ENCODE results near the gene TAS2R60. TPM values are rescaled to one million over a fixed set of nuclear protein-coding genes. Genes with fewer than 3 reads are reported as not detected.

Gene TAS2R60
- total RNA-seq, 6 experiments from 2014 or later: not detected

DNA sequence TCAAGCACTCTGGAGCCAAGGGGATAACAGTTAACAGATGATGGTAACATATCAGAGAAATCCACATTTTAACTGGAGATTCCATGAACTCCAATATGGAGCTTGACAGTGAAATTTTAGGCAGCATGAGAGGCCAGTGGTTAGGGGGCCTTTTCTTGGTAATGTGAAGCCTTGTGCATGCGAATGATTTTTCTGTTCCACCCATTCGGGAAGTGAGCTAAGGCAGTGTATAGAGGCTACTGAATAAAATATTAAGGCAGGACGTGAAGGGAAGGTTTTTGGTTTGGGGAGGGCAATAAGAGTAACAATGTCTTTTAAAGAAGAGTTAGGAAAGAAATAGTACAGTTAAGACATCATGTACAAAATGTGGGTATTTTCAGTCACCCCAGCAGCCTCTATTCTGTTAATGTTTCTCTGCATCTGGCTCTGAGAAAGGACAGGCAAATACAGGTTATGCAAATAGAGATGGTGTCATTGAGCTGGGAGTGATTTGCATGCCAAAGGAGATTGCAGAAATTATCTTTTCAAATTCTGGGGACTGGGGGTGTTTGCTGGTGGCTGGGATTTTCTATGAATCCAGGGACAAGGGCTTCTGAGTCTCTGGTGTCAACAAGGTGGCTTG, 6.8 kb upstream of the TAS2R60 start:
- Mint-ChIP-seq H3K27ac (no peak overlapping the region), H3K36me3 (ENCODE audit: low read depth) (no peaks in the 10 kb centered on the region)

DNA sequence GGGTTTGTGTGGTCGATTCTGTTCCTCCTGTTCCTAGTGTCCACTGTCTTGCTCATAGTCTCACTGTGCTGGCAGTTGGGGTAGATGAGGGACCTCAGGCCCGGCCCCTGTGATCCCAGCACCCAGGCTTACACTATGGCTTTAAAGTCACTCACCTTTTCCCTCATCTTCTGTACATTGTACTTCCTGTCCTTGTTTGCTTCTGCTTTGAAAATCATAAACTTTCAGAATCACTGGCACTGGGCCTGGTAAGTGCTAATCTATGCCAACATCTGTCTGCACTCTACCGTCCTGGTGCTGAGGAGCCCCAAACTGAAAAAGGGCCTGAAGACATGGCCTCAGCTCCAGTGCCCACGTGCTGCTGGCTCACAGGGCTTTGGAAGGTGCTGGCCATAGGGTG, 5.7 kb upstream of the TAS2R60 start:
- H3K27me3 Mint-ChIP-seq (ENCODE audit: insufficient read depth): peaks cover 1% of the 10 kb centered on the region
- no peak for DNase-seq
- H3K9me3 Mint-ChIP-seq: no peaks in the 10 kb centered on the region
- H3K27ac Mint-ChIP-seq: no peak overlapping the region
- TF ChIP-seq, protein P1, sequence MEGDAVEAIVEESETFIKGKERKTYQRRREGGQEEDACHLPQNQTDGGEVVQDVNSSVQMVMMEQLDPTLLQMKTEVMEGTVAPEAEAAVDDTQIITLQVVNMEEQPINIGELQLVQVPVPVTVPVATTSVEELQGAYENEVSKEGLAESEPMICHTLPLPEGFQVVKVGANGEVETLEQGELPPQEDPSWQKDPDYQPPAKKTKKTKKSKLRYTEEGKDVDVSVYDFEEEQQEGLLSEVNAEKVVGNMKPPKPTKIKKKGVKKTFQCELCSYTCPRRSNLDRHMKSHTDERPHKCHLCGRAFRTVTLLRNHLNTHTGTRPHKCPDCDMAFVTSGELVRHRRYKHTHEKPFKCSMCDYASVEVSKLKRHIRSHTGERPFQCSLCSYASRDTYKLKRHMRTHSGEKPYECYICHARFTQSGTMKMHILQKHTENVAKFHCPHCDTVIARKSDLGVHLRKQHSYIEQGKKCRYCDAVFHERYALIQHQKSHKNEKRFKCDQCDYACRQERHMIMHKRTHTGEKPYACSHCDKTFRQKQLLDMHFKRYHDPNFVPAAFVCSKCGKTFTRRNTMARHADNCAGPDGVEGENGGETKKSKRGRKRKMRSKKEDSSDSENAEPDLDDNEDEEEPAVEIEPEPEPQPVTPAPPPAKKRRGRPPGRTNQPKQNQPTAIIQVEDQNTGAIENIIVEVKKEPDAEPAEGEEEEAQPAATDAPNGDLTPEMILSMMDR (IDR thresholded peaks at IDR 0.05): no peak
- H3K36me3 Mint-ChIP-seq (ENCODE audit: low read depth): no peaks in the 10 kb centered on the region
- peaks cover 6% of the 10 kb centered on the region for H3K4me1 Mint-ChIP-seq (ENCODE audit: low read depth)
- H3K4me3 Mint-ChIP-seq: no peak overlapping the region

More for the DNA sequence above, 6.8 kb upstream of the TAS2R60 start:
- H3K27me3 Mint-ChIP-seq (ENCODE audit: insufficient read depth): peaks cover 1% of the 10 kb centered on the region
- peaks cover 7% of the 10 kb centered on the region for H3K4me1 Mint-ChIP-seq (ENCODE audit: low read depth)
- no peaks in the 10 kb centered on the region for H3K9me3 Mint-ChIP-seq
- TF ChIP-seq, protein P1 (IDR thresholded peaks at IDR 0.05): no peak
- H3K4me3 Mint-ChIP-seq: no peak overlapping the region
- DNase-seq: no peak

DNA sequence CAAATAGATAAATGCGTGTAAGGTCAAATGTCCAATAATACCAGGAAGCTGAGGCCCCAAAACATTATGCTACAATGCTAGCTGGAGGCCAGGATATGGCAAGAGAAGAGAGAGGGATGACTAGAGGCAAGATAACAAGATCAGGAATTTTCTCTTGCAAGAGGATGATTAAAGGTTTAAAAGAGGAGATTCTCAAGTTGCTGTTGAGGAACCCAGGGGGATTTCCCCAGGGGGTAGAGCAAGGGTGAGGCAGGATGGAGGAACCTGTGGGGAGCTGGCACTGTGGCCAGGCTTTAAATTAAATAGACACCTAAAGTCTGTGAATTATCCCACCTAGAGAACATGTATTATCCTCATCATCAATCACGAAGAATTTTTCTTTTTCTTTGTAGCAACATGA, 3.4 kb upstream of the TAS2R60 start:
- TF ChIP-seq, protein P1 (IDR thresholded peaks at IDR 0.05): no peak
- no peaks in the 10 kb centered on the region for H3K9me3 Mint-ChIP-seq
- peaks cover 1% of the 10 kb centered on the region for H3K27me3 Mint-ChIP-seq (ENCODE audit: insufficient read depth)
- DNase-seq: no peak
- no peak overlapping the region for H3K27ac Mint-ChIP-seq
- no peaks in the 10 kb centered on the region for H3K36me3 Mint-ChIP-seq (ENCODE audit: low read depth)
- H3K4me1 Mint-ChIP-seq (ENCODE audit: low read depth): peaks cover 6% of the 10 kb centered on the region
- H3K4me3 Mint-ChIP-seq: no peak overlapping the region

DNA sequence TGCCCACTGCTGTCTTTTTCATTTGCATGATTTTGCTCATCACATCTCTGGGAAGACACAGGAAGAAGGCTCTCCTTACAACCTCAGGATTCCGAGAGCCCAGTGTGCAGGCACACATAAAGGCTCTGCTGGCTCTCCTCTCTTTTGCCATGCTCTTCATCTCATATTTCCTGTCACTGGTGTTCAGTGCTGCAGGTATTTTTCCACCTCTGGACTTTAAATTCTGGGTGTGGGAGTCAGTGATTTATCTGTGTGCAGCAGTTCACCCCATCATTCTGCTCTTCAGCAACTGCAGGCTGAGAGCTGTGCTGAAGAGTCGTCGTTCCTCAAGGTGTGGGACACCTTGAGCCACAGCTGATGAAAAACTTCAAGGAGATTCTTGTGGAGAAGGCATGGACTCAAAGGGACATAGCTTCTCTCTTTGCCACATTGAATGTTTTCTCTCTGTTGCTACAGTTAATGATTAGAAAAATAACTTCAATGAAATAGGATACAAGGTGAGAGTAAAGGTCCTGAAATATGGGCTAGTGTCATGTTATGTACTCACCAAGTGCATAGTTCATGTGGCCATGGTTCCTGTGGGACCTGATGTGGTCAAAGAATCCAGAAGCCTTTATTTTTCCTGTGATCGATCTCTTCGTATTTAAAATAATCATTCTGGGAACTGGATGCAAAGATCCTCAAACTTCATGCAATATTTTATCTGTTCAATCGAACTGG, 970 bp downstream of the TAS2R60 start:
- DNase-seq: no peak
- H3K27me3 Mint-ChIP-seq (ENCODE audit: insufficient read depth): no peaks in the 10 kb centered on the region
- H3K4me3 Mint-ChIP-seq: no peak overlapping the region
- no peaks in the 10 kb centered on the region for H3K9me3 Mint-ChIP-seq
- H3K36me3 Mint-ChIP-seq (ENCODE audit: low read depth): no peaks in the 10 kb centered on the region
- TF ChIP-seq, protein P1 (IDR thresholded peaks at IDR 0.05): no peak
- no peak overlapping the region for H3K27ac Mint-ChIP-seq
- no peaks in the 10 kb centered on the region for H3K4me1 Mint-ChIP-seq (ENCODE audit: low read depth)

DNA sequence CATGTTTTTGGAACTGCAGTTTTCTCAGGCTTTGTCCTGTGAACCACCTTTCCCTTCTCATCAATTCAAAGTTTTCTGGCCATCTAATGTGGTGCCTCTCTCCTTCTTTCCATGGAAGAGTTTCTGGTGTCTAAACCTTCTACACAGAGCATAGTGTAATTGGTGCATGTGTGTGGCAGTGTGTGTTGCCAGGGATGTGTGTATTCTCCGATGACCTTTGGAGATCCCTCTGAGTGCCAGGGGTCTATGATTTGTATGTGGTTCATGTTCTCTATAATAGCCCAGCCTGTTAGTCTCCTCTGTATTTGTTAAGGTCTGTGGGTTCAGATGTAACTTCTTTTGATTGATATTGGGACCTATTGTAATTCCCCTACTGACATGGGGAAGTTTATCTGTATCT, 1.5 kb downstream of the TAS2R60 start:
- Mint-ChIP-seq H3K36me3 (ENCODE audit: low read depth) (no peaks in the 10 kb centered on the region), H3K9me3 (no peaks in the 10 kb centered on the region), H3K27me3 (ENCODE audit: insufficient read depth) (no peaks in the 10 kb centered on the region), H3K4me3 (no peak overlapping the region), H3K4me1 (ENCODE audit: low read depth) (no peaks in the 10 kb centered on the region), H3K27ac (no peak overlapping the region)
- no peak for DNase-seq
- TF ChIP-seq, protein P1 (IDR thresholded peaks at IDR 0.05): no peak

All from HFFc6 (cell line).